ENCODE results near the gene FCN2.

The FCN2 gene

GRCh38 chr9:134880484-134881312, at the start of gene FCN2:
Gene FCN2 (plus strand): TSS chr9:134880810. CDS start chr9:134880822, 12 bp downstream.
- no peak for DNase-seq

GRCh38 chr9:134830926-134831720, 49.5 kb upstream of the FCN2 start:
- DNase-seq: no peak

GRCh38 chr9:134832471-134832870, 48.1 kb upstream of the FCN2 start:
- no peak for DNase-seq

- DNase-seq: no peak
These were observed 47.2 kb upstream of the FCN2 start for GRCh38 chr9:134833294-134833880.

- no peak for DNase-seq
These were observed 46.2 kb upstream of the FCN2 start for GRCh38 chr9:134834217-134834956.

- no peak for DNase-seq
These were observed 45.6 kb upstream of the FCN2 start for GRCh38 chr9:134834957-134835419.

GRCh38 chr9:134835448-134835847, 45.2 kb upstream of the FCN2 start:
- DNase-seq: no peak

- no peak for DNase-seq
These were observed 44.6 kb upstream of the FCN2 start for GRCh38 chr9:134835987-134836386.

- DNase-seq: no peak
These were observed 44.1 kb upstream of the FCN2 start for GRCh38 chr9:134836406-134836970.

- DNase-seq: no peak
These were observed 43.1 kb upstream of the FCN2 start for GRCh38 chr9:134837529-134837928.

- DNase-seq: no peak
These were observed 41.8 kb upstream of the FCN2 start for GRCh38 chr9:134838651-134839454.

GRCh38 chr9:134839455-134840125, 41.0 kb upstream of the FCN2 start:
- no peak for DNase-seq

GRCh38 chr9:134840511-134840910, 40.1 kb upstream of the FCN2 start:
- no peak for DNase-seq

GRCh38 chr9:134841180-134841904, 39.3 kb upstream of the FCN2 start:
- no peak for DNase-seq

GRCh38 chr9:134842321-134842720, 38.3 kb upstream of the FCN2 start:
- no peak for DNase-seq

GRCh38 chr9:134843740-134844139, 36.9 kb upstream of the FCN2 start:
- no peak for DNase-seq

GRCh38 chr9:134844821-134845220, 35.8 kb upstream of the FCN2 start:
- no peak for DNase-seq

- DNase-seq: no peak
These were observed 34.4 kb upstream of the FCN2 start for GRCh38 chr9:134846187-134846586.

- no peak for DNase-seq
These were observed 33.9 kb upstream of the FCN2 start for GRCh38 chr9:134846699-134847098.

GRCh38 chr9:134847138-134847537, 33.5 kb upstream of the FCN2 start:
- no peak for DNase-seq
